Forelimb muscle (tissue), 1 donor: ENCODE measurements around the gene ZNF212. TPM values are rescaled to one million over a fixed set of nuclear protein-coding genes. Genes with fewer than 3 reads are reported as not detected.

Experiments used
- DNase-seq: peaks from one replicate; pipeline ENCODE4 v3.0.0-alpha.2; 2013; ENCODE audit warnings: low read depth
- polyA plus RNA-seq: library from polyadenylated mRNA; unstranded; fragments of 120-200 nt; gene quantifications from one replicate; pipeline ENCODE4 v1.2.1, GENCODE V29; 2013; ENCODE audit not compliant: insufficient read length

ZNF212 gene
- polyA plus RNA-seq, 1 donor, result 10.1 TPM

DNA sequence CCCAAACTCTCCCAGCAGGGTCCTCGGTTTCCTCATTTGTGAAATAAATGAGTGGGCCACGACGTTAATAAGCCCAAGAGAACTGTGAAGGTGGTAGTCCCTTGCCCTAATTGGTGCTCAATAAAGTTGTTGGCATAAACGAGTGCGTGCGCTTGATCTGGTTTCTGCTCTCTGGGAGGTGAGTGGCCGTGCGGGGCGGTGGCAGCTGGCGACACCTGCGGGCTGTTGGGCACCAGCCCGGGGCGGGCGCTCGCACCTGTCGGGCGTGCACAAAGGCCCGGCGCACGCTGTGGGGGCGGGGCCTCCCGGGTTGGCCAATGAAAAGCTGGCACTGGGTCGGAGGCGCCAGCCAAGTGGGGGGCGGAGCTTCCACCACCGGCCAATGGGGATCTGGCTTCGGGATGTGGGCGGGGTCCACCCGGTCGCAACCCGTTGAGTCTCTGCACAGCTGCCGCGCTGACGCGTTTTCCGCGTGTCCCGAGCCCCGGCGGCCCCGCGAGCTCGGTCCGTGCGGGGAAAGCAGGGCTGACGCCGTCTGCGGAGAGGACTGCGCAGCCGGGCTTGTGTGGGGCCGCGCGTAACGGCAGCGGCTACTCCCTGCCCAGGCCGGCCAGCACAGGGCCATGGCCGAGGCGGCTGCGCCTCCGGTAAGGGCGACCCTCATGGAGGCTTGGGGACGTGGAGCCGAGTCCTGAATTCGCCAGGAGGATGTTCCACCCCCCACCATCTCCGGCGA is 45.6 kb downstream of the ZNF212 start:
- peak; percentile 39 for DNase-seq

DNA sequence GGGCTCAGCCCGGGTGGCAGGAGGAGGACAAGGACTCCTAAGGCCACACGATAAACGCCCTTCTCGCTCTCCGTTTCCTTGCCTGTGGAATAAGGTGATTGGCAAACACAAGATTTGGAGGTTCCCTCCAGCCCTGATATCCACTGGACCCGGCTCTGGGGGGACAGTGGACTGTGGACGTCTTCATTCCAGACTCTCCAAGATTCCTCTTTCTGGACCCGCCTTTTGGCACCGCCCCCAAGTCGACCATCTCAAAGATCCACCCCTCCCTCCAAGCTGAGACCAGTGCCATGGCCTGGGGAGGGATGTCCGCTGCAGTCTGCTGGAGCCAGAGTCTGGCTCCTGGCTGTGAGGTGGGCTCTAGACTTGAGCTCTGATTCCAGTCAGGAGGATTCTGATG is 46.2 kb downstream of the ZNF212 start:
- DNase-seq, result no peak

DNA sequence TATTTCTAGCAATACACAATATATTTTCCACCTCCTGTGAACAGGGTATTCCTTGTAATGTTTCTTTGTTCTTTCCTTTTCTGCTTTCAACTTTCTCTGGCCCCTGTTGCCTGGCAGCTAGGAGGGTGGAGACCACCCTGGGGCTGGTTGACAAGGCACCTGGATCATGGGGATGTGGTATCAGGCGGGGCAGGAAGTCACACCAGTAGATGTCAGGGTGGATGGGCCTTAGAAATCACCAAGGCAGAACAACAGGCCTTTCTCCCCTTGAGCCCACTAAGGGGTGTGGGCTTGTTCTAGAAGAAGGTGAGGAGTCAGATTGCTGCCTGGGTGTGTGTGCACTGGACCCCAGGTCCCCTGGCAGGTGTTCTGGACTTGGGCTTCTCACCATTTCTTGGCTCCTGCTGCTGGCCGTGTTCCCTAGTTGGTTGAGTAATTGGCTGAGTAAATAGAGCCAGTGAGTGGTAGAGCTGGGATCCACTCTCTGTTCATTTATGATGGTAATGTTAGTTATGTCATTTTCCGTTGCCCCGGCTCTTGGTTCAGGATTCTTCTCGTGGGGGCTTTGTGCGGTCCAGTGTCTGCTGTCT is 47.5 kb downstream of the ZNF212 start:
- no peak for DNase-seq

DNA sequence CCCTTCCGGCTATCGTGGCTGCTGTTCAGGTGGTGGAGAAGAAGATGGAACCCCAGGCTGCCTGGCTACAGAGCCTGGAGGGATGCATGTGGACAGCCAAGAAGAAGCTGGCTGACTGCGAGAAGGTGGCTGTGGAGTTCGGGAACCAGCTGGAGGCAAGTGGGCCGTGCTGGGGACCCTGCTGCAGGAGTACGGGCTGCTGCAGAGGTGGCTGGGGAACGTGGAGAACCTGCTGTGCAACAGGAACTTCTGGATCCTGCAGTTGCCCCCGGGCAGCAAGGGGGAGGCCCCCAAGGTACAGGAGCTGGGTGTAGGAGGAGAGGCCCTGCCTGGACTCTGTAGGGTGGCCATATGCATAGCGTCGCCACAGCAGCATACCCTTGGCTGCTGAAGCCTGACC is 48.2 kb downstream of the ZNF212 start:
- DNase-seq, result no peak

DNA sequence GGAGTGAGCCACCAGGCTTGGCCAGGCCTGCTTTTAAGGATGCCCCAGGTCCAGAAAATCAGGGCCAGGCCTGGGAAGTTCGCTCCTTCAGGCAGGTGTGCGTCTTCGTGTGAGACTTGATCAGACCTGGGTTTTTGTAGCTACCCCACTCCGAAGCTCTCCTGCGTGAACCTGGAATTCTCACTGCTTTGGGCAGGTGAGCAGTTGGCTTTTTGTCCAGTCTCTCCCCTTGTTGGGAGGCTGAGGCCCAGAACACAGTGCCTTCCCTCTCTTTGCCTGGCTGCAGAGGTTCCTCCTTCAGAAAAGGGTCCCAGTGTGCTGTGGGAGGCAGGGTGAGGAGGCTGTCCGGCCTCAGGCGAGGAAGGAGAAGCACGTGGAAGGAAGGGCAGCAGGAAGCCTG is 49.8 kb downstream of the ZNF212 start:
- no peak for DNase-seq

DNA sequence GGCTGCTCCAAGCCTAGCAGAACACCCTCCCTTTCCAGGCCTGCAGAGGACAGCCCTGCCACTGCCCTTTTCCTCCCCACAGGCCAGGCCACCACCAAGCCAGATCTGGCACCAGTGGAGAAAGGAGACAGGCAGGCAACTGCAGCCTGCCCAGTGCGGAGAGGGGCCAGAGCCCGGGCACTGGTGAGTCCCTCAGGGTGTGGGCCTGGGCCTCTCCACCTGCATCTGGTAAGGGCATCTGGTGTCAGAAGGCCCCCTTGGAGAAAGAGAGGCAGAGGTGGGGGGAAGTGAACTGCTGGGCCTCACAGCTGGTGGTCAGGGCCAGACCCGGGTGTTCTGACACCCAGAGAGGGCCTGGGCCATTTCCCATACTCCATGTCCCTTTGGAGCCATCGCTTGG is 50.4 kb downstream of the ZNF212 start:
- DNase-seq, result no peak

DNA sequence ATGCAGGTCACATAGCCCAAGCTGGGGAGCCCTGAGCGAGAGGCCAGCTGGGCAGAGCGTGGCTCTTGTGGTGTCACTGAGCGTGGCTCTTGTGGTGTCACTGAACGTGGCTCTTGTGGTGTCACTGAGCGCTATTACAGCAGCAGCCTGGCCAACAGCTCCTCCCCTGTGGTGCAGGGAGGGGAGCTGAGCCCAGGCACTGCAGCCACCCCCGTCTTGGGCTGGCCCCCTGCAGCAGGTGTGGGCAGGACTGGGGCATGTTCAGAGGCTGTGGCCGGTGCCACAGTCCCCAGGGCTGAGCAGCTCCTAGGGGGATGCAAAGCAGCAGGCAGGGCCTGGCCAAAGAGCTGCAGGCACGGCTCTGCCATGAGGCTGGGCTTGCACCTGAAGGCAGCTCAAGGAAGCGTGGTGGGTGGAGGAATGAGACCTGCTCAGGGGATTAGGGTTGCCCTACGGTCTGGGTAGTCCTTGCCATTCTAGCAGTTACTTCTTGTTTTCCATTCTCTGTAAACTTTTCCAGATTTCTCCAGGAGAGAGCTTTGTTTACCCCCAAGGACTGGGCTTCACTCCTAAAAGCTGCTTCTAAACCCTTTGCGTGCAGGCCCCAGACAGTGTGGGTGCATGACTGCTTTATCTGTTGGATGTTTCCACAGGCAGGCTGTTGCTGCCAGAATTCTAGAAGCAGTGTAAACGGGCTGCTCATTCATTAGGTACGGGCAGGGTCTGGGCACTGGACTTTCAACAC is 51.8 kb downstream of the ZNF212 start:
- no peak for DNase-seq

DNA sequence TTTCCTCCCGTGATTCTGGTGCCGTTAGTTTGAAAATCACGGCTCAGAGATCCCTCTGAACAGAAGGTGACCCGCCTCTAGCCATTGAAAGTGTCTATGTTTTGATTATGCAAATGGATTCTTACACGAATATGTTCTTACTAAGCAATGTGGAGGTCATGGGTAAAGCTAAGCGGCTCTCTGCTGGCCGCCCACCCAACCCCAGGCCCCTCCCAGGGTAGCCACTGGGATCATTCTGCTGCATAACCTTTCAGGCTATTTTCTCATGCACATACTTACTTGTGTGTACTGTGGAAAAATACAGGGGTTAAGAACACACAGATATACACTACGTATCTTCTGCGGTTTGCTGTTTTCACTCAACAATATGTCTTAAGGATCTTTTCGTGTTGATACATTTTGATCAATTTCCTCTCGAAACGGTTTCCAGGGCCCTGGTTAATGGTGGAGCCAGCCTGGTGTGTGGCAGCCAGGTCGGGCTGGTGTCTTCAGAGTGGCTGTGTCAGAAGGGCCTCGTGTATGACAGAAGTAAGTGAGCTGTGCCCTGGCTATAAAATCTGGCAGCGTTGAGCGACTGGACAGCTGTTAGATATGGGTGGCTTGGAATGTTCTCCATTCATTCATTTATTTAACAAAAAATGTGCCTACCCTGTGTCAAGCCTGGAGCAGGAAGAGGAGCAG is 52.5 kb downstream of the ZNF212 start:
- no peak for DNase-seq

DNA sequence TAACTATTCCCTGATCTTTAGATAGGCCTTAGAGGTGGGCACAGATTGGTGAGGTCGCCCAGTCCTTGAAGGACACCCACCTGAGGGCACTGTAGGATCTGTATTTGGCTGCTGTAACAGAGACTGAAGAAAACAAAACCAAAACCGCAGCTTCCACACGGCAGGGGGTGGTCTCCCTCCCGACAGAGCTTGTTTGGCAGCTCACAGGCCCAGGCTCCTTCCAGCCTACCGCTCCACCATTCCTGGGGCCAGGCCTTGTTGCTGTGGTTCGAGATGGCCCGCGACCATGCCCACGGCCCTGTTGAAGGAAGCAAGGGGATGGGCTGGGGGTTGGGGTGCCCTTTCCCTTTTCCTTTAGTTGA is 53.0 kb downstream of the ZNF212 start:
- no peak for DNase-seq

DNA sequence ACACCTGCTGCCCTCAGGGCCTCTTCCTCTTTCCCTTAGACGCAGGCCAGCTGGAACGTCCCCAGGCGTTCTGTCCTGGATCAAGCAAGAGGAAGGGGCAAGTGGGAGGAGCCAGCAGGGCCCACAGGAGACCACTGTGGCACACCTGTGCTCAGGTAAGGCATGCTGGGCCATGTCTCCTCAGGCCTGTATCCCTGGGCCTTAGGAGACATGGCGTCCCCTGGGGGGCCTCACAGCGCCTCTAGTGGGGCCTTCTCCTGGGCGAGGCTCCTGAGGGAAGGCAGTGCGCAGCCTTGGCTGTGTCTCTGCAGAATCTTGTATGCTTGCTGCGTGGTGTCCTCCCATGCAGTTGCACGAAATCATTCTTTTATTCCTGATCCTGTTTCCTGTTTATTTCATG is 53.9 kb downstream of the ZNF212 start:
- no peak for DNase-seq

DNA sequence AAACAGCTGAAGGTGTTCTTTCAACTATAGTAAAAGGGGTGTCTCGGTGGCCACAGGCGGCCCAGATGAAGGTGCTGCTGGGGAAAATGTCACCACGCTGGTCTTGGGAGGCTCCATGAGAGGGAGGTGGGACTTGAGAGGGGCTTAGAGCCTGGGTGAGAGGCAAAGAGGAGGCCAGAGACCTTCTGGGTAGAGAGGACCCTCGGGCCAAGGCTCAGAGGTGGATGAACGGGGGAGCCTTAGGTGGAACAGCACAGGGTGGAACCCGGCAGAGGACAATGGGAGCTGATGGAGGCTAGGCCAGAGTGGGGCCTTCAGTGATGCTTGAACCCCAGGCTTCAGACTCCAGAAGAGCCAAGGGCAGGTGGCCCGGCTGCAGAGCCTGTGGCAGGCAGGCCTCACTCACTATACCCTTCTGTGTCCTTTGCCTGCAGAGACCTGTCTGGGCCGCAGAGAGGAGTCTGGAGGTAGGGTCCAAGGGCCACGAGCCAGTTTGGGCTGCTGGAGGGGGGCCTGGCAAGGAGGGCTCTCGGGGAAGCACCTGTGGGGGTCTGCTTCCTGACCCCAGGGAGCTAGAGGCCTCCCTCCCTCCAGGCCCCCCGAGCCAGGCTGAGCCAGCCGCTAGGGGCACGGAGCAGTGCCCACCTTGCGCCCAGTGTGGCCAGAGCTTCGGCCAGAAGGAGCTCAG is 54.6 kb downstream of the ZNF212 start:
- DNase-seq, result no peak

DNA sequence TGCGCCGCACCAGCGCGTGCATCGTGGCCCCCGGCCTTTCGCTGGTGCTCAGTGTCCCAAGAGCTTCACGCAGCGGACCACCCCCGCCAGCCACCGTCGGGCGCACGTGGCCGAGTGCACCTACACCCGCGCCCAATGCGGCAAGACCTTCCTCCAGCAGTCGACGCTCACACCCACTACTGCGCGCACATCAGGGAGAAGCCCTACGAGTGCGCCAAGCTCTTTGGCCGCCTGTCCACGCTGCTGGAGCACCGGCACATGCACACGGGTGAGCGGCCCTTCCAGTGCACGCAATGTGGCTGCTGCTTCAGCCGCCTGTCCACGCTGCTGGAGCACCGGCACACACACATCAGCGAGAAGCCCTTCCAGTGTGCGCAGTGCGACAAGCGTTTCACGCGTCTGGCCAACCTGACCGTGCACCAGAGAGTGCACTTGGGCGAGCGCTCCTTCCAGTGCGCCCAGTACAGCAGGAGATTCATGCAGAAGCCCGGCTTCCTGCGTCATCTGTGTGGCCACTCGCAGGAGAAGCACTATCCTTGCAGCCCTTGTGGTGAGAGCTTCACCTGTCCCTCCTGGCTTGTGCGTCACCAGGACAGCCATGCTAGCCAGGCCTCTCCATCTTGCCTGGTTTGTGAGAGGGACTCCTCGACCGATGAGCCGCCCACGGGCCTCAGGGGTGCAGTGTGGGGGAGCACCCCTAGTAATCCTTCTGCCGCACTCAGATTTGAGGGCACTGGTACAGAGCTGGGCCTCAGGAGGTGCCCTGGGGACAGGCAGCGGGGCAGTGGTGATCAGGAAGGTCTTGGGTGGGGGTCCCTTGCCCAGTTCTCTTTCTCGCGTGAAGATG is 55.4 kb downstream of the ZNF212 start:
- no peak for DNase-seq

DNA sequence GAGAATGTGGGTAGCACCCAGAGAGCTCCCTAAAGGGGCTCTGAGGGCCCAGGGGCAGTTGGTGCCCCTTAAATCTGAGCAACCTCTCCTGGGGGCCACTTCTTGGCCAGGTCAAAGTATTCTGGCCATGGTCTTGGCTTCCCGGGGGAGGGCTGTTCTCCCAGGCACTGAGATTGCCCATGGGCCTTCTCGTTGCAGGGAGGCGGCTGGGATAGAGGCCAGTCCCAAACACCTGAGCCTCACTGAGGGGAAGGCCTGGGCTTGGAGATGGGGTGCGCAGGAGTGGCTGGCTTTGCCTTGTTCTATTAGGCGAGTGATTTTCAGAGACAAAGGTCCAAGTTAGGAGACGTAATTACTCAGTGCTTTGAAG is 56.0 kb downstream of the ZNF212 start:
- DNase-seq, result no peak

DNA sequence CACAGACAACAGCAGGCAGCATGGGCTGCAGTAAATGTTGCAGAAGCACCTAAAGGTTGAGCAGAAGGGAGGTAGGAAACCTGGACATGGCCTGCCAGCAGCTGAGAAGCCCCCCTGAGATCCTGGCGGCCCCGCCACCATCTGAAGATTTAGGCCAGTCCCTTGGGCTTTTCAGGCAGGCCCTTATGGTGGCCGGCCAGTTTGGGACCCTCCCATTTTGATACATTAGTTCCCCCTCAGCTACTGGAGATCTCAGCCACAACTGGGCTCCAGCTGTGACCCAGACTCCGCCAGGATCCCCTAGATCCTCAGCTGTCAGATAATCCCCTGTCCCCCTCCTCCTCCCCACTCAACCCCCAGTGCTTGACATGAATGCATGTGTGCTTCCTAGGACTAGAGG is 56.9 kb downstream of the ZNF212 start:
- no peak for DNase-seq

DNA sequence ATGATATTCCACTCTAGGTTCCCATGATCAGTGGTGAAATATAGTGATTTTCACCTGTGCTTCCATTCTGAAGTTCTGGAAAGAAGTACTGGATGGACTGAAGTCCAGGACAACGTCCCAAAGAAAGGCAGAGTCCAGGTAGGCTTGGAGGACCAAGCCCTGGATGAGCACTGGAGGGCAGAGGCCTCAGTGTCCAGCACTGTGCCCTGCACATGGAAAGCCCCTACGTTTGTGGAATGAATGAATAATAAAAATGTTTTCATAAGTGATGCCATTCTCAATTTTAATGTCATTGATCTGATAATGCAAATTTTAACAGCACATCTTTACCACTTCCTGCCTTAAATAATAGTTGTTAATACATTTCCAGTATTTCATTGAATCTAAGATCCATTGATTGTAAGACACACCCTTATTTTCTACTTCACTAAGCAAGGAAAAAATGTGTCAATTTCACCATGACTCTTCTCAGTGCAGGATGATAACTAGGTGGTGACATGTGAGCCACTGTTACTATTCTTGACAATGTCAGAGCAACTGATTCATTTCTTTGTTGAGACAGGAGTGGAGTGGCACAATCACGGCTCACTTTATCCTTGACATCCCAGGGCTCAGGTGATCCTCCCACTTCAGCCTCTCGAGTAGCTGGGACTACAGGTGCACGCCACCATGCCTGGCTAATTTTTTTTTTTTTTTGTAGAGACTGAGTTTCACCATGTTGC is 57.7 kb downstream of the ZNF212 start:
- no peak for DNase-seq

DNA sequence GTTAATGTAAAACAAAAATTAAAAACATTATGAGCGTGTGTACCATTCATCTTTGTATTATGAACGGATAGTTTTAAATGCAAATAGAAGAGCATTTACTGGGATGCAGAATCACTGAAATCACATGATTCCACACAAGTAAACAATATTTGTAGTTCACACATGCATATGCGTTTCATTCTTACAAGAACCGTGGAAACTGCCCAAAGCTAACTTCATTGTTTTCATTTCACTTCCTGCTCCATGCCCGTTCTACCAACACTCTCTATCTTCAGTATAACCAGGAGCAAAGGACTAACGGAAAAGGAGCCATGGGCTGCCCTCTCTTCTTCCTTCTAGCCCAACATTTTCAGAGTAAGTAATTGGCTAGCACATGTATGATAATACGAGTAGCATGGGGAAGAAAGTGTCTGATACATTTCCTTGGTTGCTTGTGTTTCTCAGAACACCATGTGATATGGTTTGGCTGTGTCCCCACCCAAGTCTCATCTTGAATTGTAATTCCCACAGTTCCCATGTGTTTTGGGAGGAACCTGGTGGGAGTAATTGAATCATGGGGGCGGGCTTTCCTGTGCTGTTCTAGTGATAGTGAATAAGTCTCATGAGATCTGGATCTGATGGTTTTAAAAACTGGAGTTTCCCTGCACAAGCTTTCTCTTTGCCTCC is 61.3 kb downstream of the ZNF212 start:
- no peak for DNase-seq

DNA sequence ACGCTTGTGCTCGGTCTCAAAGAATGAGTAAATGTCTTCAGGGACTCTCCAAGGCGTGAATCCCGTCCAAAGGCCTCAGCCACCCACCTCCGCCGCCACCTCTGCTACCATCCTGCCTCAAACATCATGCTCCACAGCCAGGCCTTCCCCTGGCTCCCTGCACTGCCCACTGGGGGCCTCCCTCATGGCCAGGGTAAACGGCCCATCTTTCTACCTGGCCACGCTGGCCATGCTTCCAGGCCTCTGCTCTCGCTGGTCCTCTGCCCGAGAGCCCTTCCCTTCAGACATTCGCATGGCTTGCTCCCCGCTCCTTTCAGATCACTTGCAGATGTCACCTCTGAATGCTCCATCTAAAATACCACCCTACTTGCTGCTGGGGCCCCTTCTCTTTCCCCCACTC is 62.8 kb downstream of the ZNF212 start:
- no peak for DNase-seq

DNA sequence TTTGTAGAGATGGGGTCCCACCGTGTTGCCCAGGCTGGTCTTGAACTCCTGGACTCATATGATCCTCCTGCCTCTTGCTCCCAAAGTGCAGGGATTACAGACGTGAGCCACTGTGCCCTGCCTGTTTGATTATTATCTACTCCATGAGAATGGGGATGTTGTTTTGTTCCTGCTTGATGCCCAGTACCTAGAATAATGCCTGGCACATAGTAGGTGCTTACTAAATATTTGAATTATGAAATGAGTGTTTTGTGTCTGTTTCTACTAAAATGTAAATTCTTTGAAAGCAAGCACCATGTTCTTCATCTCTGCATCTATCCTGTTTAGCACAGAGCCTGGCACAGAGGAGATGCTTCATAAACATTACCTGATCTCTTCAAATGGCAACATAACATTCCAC is 63.4 kb downstream of the ZNF212 start:
- DNase-seq, result no peak

DNA sequence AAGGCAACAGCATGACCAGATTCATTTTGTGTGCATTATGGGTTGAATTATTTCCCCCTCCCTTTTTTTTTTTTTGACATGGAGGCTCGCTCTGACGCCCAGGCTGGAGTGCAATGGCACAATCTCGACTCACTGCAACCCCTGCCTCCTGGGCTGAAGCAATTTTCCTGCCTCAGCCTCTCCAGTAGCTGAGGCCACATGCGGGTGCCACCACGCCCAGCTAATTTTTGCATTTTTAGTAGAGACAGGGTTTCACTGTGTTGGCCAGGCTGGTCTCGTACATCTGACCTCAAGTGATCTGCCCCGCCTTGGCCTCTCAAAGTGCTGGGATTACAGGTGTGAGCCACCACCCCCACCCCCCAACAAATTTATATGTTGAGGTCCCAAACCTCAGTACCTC is 64.6 kb downstream of the ZNF212 start:
- no peak for DNase-seq
